DND-41 (cell line): ENCODE results near the gene SCN10A.

Experiments
- ATAC-seq: fragments of 200-7000 bp; cut with Tn5 transposase; 3 replicates; pipeline ENCODE4 v1.9.1; 2021; ENCODE audit warnings: low read depth; ENCODE audit not compliant: insufficient read depth
- DNase-seq: peaks from one replicate; pipeline ENCODE4 v3.0.0-alpha.2; 2020
- H2AFZ ChIP-seq: 2 replicates; pipeline ENCODE4 v1.6.0; 2012; ENCODE audit warnings: low read depth, low read length
- H3K27ac ChIP-seq: 2 replicates; pipeline ENCODE4 v1.5.1; 2012; ENCODE audit warnings: low read length, inconsistent platforms
- H3K27me3 ChIP-seq: fragments of 200-600 bp; sonication (generic); 2 replicates; pipeline ENCODE4 v1.6.0; 2012; ENCODE audit warnings: low read length, mild to moderate bottlenecking, inconsistent platforms; ENCODE audit not compliant: insufficient read depth, poor library complexity
- H3K36me3 ChIP-seq: 2 replicates; pipeline ENCODE4 v1.5.1; 2012; ENCODE audit warnings: low read length, inconsistent platforms; ENCODE audit not compliant: insufficient read depth
- H3K4me1 ChIP-seq: 2 replicates; pipeline ENCODE4 v1.5.1; 2012; ENCODE audit warnings: mild to moderate bottlenecking, low read length; ENCODE audit not compliant: insufficient read depth
- H3K4me2 ChIP-seq: 2 replicates; pipeline ENCODE4 v1.6.0; 2012; ENCODE audit warnings: mild to moderate bottlenecking, moderate library complexity, low read length, inconsistent platforms; ENCODE audit not compliant: insufficient read depth
- H3K4me3 ChIP-seq, 2 experiments: fragments of 200-600 bp in 1 of 2; shearing (Covaris generic) in 1 of 2; 2 replicates each; pipeline ENCODE4 v1.5.1; 2012 to 2016; ENCODE audit warnings: inconsistent platforms in 2 of 2, low read length in 2 of 2, mild to moderate bottlenecking in 2 of 2, low read depth in 1 of 2, moderate library complexity in 1 of 2
- H3K79me2 ChIP-seq: 2 replicates; pipeline ENCODE4 v1.6.0; 2012; ENCODE audit warnings: low read length, inconsistent platforms; ENCODE audit not compliant: insufficient read depth
- H3K9ac ChIP-seq: 2 replicates; pipeline ENCODE4 v1.6.0; 2012; ENCODE audit warnings: low read depth, mild to moderate bottlenecking, inconsistent platforms, low read length, moderate library complexity
- H3K9me3 ChIP-seq: 2 replicates; pipeline ENCODE4 v1.5.1; 2012; ENCODE audit warnings: low read length, moderate library complexity, mild to moderate bottlenecking, inconsistent platforms; ENCODE audit not compliant: insufficient read depth, severe bottlenecking
- H4K20me1 ChIP-seq: 2 replicates; pipeline ENCODE4 v1.6.0; 2012; ENCODE audit warnings: low read length; ENCODE audit not compliant: insufficient read depth
- CTCF ChIP-seq: IDR thresholded peaks from 2 replicates; pipeline ENCODE4 v1.5.1; 2012; ENCODE audit warnings: borderline replicate concordance, low read length, moderate library complexity, mild to moderate bottlenecking; ENCODE audit not compliant: poor library complexity, severe bottlenecking; ENCODE audit errors: extremely low read depth
- EZH2 ChIP-seq: IDR thresholded peaks from 3 replicates; pipeline ENCODE4 v1.6.1; 2012; ENCODE audit warnings: borderline replicate concordance, low read depth, mild to moderate bottlenecking, moderate library complexity, low read length, inconsistent platforms; ENCODE audit not compliant: severe bottlenecking

Gene SCN10A

GRCh38 chr3:38823722-38824121 lies 7.7 kb upstream of the SCN10A start:
- Histone ChIP-seq H4K20me1 (peaks cover 2% of the 10 kb centered on the region; the same call in 1 of the 2 replicates), H3K4me1 (no peaks in the 10 kb centered on the region), H3K79me2 (no peaks in the 10 kb centered on the region), H3K9me3 (no peaks in the 10 kb centered on the region), H3K27me3 (peaks cover 4% of the 10 kb centered on the region), H2AFZ (no peak overlapping the region), H3K36me3 (no peaks in the 10 kb centered on the region), H3K9ac (no peak overlapping the region), H3K4me3 (no peak overlapping the region), H3K27ac (no peak overlapping the region), H3K4me2 (no peak overlapping the region)
- ATAC-seq (no peak), DNase-seq (no peak)
- TF ChIP-seq EZH2 (no peak), CTCF (no peak)

GRCh38 chr3:38823186-38823585 lies 7.2 kb upstream of the SCN10A start:
- no peaks in the 10 kb centered on the region for H3K79me2 ChIP-seq
- no peak overlapping the region for H3K4me2 ChIP-seq
- H3K36me3 ChIP-seq, result no peaks in the 10 kb centered on the region
- no peak overlapping the region for H3K9ac ChIP-seq
- no peak overlapping the region for H2AFZ ChIP-seq
- no peak for DNase-seq
- peaks cover 2% of the 10 kb centered on the region; the same call in 1 of the 2 replicates for H4K20me1 ChIP-seq
- no peak overlapping the region for H3K4me3 ChIP-seq
- no peak for ATAC-seq
- no peaks in the 10 kb centered on the region for H3K4me1 ChIP-seq
- no peak for TF ChIP-seq EZH2
- no peak for TF ChIP-seq CTCF
- H3K9me3 ChIP-seq, result no peaks in the 10 kb centered on the region
- peaks cover 4% of the 10 kb centered on the region for H3K27me3 ChIP-seq
- no peak overlapping the region for H3K27ac ChIP-seq

- no peaks in the 10 kb centered on the region for H3K27me3 ChIP-seq
- H3K27ac ChIP-seq, result no peak overlapping the region
- H3K9ac ChIP-seq, result no peak overlapping the region
- no peaks in the 10 kb centered on the region for H3K79me2 ChIP-seq
- no peaks in the 10 kb centered on the region for H3K4me1 ChIP-seq
- DNase-seq (no peak), ATAC-seq (no peak)
- no peak overlapping the region for H3K4me2 ChIP-seq
- TF ChIP-seq CTCF (no peak), EZH2 (no peak)
- H3K9me3 ChIP-seq, result no peaks in the 10 kb centered on the region
- H3K4me3 ChIP-seq, result no peak overlapping the region
- no peaks in the 10 kb centered on the region for H4K20me1 ChIP-seq
- H3K36me3 ChIP-seq, result no peaks in the 10 kb centered on the region
- no peak overlapping the region for H2AFZ ChIP-seq
These were observed 4.2 kb downstream of the SCN10A start for GRCh38 chr3:38811822-38812221.
